ENCODE results near the gene NXNL2.

Gene NXNL2

DNA sequence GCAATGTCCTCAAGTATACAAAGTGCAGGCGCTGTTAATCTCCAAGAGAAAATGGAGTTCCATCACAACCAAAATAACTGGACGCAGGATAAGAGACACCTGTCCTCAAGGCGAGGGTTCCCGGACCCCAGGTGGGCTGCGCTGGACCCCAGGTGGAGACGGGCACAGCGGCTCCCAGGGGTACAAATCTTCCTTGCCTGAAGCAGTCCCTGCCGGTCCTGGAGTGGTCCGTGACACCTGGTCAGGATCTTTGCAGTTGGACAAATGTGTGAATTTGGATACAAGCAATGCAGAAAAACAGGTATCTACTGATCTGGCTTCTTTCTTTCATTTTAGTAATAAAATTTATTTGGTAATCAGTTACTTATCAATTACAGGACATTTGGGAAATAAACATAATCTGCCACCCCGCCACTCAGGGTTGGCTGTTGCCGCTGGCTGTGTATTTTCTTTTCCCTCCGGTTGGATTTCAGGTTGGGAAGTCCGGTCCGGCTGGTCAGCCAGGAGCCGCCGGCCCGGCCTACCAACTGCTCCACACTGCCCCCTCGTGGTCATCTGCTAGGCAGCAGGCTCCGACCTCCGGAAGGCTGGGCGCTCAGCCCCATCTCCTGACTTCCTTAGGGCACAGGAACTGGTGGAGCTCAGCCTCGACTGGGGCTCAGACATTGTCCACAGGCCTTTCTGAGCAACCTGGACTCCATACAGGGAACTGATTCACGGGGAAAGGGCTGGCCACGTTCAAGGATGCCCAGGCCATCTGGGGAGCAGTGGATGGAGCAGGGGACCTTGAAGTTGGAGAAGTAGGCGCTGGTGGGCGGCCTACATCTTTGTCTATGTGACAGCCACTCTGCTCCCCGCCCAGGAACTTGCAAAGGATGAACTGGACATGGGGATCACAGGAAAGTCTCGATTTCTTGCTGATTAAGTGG lies 43.4 kb downstream of the NXNL2 start:
- DNase-seq (ENCODE audit: low spot score): peak; percentile 85

DNA sequence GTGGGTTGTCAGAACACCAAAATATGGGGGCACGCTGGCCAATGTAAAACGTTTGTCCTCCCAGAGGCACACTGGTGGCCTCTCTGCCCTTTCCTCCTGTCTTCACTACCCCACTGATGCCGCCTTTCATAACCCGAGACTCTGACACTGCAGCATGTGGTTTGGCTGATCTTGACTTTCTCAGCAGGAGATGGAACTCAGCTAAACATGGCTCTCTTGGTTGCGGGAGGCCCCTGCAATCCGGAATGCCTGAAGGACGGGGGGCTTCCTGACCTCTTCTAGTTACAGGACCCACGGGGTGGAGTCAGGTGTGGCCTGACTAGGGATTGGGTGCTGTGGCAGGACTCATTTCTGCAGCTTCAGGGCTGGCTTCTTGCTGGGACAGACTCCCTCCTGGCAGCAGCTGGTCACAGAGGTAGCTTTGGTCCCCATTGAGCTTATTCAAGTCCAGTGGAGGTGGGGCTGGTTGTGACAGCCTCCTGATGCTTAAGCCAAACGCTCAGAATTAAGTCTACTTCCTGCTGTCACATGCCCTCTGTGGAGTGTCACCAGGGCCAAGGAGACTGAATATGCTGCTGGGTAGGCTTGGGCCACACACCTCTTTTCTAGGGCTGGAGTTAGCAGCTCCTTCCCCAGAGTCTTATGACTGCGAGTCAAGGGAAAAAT lies 44.2 kb downstream of the NXNL2 start:
- DNase-seq (ENCODE audit: low spot score): no peak

DNA sequence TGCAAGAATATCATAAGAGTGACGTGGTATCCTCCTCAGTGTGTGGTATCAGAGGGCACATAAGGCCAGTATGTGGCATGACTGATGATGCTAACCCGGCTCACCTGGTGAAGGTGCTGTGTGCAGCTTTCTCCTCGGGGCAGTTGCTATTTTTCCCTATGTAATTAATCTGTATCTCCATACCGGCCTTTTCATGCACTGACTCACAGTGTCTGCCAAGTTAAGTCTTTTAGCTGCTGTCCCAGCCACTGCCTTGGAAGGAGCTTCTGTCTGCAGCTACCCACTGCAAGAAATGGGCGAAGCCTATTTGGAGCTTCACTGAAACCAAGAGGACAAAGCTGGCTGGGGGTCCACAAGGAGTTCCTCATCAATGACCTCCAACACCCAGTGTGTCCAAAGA lies 46.0 kb downstream of the NXNL2 start:
- no peak for DNase-seq (ENCODE audit: low spot score)

DNA sequence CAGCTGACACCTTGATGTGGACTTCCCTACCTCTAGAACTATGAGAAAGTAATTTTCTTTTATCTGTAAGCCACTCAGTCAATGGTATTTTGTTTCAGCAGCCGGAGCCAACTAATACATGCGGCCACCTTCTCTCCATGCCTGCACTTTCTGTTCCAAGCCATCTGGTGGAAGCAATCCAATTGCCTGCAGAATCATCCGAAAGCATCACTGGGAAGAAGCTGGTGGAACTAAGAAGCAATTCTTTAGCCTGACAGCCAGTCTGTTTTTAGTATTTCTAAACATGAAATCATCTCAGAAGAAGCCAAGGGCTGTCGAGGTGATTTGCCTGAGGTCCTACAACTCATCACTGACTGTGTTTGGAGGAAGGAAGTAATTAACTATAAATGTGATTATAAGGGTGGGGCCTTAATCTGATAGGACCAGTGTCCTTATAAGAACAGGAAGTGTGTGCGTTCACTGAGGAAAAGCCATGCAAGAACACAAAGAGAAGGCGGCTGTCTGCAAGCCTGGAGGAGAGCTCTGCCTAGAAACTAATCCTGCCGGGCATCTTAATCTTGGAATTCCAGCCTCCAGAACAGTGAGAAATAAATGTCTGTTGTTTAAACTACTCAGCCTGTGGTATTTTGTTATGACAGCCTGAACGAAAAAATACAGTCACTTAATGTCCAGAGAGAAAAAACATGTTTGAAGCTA lies 49.1 kb downstream of the NXNL2 start:
- no peak for DNase-seq (ENCODE audit: low spot score)

DNA sequence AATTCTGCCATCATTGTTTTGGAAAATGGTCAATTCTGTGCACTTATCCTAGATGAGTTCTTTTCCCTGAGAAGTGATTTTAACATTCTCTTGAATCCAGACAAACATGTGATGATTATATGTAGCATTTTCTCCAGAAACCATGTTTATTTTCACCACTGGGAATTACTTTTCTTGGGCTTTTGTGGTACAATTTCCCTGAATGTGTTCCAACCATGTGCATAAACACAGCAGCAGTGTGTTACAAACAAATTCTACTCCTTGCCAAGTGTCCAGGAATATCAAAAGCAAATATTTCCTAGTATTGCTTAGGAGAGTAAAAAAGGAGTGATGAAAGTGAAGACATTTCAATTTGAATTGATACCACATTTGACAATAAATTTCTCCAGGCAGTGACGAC lies 50.4 kb downstream of the NXNL2 start:
- no peak for DNase-seq (ENCODE audit: low spot score)

DNA sequence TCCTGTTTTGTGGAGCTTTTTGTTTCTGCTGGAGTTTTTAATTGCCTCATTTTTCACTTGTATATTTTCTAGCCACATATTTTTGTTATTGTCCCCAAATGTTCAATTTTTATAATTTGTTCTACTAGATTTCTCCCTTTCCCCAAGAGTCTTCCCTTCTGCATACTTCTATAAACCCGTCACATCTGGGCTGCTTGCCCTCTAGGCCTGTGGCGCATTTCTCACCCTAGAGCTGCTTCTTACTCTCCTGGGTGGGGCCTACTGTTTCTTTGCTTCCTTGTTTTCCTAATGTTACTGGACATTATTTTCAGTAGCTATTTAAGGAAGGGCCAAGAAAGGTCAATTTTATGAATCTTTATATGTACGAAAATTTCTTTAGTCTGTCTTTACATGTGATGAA lies 51.5 kb downstream of the NXNL2 start:
- no peak for DNase-seq (ENCODE audit: low spot score)

DNA sequence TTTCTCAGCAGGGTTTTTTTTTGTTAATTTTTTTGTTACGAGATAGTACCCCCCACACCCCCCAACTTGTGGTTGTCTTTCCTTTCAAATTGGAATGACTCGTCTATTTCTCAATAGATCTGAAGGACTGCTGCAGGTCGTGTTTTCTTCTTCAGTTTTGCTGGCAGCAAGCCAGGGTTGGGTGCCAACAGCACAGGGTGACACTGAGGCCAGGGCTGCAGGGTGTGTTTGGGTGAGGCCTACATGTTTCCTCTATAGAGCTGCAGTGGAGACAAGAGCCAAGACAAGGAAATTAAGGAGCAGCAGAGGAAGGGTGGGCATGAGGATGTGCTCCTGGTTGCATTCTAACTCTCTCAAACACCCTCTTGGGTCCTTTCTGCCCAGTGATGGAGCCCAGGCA lies 52.2 kb downstream of the NXNL2 start:
- DNase-seq (ENCODE audit: low spot score): no peak

DNA sequence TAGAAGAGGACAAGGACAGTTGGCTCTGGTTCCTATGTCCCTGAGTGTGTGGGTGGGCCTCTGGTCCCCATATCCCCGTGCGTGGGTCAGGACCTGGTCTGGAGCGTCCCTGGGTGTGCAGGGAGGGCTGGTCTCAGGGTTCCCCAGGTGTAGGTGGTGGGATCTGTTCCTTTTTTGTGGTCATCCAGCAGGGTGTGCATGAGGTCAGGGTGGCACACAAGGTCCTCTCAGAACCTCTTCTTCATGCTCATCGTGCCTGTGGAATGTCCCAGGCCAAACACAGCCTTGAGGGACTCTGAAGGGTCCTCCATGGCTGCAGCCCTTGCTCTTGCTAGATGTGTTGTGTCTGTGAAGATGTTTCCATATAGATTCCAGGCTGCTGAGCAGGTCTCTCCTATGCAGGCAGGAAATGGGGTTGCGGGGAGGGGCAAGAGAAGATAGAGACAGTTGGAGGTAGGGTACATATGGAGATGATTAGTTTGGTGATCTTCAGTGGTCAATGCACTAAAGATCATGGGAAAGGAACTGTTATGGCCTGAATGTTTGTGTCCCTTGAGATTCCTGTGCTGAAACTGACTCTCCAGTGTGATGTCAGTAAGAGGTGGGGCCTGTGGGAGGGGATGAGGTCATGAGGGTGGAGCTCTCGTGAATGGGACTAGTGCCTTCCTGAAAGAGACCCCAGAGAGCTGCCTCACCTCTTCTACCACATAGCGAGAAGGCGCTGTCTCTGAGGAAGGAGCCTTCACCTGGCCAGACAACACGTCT lies 53.1 kb downstream of the NXNL2 start:
- DNase-seq (ENCODE audit: low spot score): no peak

DNA sequence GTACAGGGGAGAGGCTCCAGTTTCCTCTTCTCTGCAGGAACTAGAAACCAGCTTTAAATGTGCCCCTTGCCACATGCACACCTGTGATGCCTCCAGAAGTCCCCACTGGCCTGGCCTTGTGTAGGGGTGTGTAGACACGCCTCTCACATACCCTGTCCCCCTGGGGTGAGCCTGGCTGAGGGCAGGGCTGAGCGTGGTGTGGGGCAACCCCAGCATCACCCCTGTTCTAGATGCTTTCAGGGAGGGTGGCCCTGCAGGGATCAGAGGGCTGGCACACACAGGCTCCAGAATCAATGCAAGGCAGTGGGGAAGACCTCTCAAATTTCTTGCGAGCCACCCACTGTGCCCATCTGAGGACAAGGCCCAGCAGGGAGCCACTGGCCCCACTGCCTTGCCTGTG lies 54.7 kb downstream of the NXNL2 start:
- no peak for DNase-seq (ENCODE audit: low spot score)

DNA sequence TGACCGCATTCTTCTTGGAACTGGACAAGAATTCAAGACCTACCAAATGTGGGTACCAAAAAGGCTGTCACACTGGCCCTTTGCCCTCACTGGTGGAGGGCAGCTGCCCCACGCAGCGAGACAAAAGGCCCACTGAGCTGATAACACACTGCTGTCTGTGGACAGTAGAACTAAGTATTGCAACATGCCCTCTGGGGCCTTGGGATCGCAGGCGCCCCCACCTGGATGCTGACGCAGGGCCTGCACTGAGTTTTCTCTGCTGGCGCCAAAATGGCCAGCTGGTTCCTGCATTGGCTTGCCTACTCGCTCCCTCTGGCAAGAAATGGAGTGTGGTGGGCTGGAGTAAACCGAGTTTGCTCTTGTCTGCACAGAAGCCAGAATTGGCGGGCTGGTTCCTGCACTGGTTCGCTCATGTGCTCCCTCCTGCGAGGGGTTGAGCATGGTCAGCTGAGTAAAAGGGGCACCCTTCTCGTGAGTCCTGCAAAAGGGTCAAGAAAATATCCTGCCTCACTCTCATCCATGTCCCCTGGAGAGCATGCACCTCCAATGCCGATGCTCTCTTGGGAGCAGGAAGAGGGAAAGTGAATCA lies 55.7 kb downstream of the NXNL2 start:
- no peak for DNase-seq (ENCODE audit: low spot score)

DNA sequence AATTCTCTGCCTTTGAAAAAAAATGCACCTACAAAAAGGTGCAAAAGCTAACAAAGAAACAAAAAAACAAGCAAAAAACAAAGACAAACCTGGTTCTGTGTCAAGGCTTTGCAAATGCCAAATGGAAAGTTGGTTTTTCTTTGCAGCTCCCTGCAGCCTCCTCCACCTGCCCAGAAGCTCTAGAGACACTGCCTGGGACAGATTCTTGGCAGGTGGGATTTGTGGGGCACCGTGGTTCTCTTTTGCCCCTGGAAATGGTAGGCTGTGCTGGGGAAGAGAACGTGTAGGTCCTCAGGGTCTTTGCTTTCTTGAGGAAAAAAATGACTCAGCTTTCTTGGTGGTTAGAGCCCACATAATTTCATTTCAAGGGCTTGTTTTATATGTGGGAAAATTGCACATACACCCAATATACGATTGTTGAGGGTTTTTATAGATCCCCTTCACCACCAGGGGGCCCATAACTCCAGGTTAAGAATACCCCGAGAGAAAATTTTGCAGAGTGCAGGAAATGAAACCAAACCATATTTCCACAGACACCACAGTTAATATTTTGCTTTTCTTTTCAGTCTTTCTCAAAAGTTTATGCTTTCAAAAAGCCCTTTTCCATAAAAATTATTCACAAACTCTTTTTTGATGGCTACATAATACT lies 58.7 kb downstream of the NXNL2 start:
- peak; percentile 54 for DNase-seq (ENCODE audit: low spot score)
